IMR-90 (cell line): ENCODE results near the gene TIMELESS. TPM values are rescaled to one million over a fixed set of nuclear protein-coding genes. Genes with fewer than 3 reads are reported as not detected.

Experiments
- ATAC-seq: fragments of 200-7000 bp; cut with Tn5 transposase; 2 replicates; pipeline ENCODE4 v1.9.1; 2020; ENCODE audit warnings: low read depth, mild to moderate bottlenecking, moderate library complexity
- BruUV-seq: library from RNA; stranded (reverse); fragments of 400-500 nt; replicated peaks from 2 replicates; lab custom pipeline; 2021; lab: Mats Ljungman, UMichigan
- CTCF ChIA-PET: fragments of 300-600 bp; formaldehyde crosslinking; extraction: SDS; loops from one replicate; lab custom pipeline; 2021; ENCODE audit warnings: antibody characterized with exemption; lab: Yijun Ruan, JAX
- POLR2A ChIA-PET: fragments of 300-600 bp; sonication (Branson Sonifier 250); formaldehyde crosslinking; loops from one replicate; lab custom pipeline; 2022; ENCODE audit warnings: antibody characterized with exemption; ENCODE audit not compliant: unreplicated experiment; lab: Charles Lee
- DNase-seq: peaks from one replicate; pipeline ENCODE4 v3.0.0; 2013
- H2AFZ ChIP-seq: replicated peaks from 2 replicates; pipeline ENCODE3; 2013; ENCODE audit warnings: low read length, mild to moderate bottlenecking; ENCODE audit not compliant: poor library complexity
- H2AK5ac ChIP-seq: 2 replicates; pipeline ENCODE4 v1.6.1; 2013; ENCODE audit warnings: low read depth, low read length, inconsistent platforms
- H2AK9ac ChIP-seq: replicated peaks from 2 replicates; pipeline ENCODE3; 2013; ENCODE audit warnings: mild to moderate bottlenecking, low read depth, low read length, moderate library complexity; ENCODE audit not compliant: poor library complexity
- H2BK120ac ChIP-seq: 2 replicates; pipeline ENCODE4 v1.6.1; 2013; ENCODE audit warnings: low read depth, low read length, inconsistent platforms
- H2BK15ac ChIP-seq: 3 replicates; pipeline ENCODE4 v1.6.1; 2013; ENCODE audit warnings: low read depth, low read length, inconsistent platforms
- H2BK20ac ChIP-seq: 2 replicates; pipeline ENCODE4 v1.6.1; 2013; ENCODE audit warnings: low read depth, mild to moderate bottlenecking, inconsistent platforms, low read length, moderate library complexity
- H2BK5ac ChIP-seq: 2 replicates; pipeline ENCODE4 v1.6.1; 2013; ENCODE audit warnings: mild to moderate bottlenecking, low read depth, low read length, inconsistent platforms; ENCODE audit not compliant: poor library complexity, severe bottlenecking
- H3K14ac ChIP-seq: replicated peaks from 2 replicates; pipeline ENCODE4 v1.6.1; 2013; ENCODE audit warnings: low read depth, low read length, inconsistent platforms
- H3K18ac ChIP-seq: 2 replicates; pipeline ENCODE4 v1.6.1; 2013; ENCODE audit warnings: low read depth, low read length, control low read depth
- H3K23ac ChIP-seq: 2 replicates; pipeline ENCODE4 v1.6.1; 2013; ENCODE audit warnings: low read depth, low read length, inconsistent platforms
- H3K27ac ChIP-seq: 2 replicates; pipeline ENCODE4 v1.5.1; 2013; ENCODE audit warnings: mild to moderate bottlenecking, control low read depth, low read length; ENCODE audit not compliant: insufficient read depth
- H3K27me3 ChIP-seq: 2 replicates; pipeline ENCODE4 v1.6.1; 2013; ENCODE audit warnings: low read length; ENCODE audit not compliant: control insufficient read depth, insufficient read depth
- H3K36me3 ChIP-seq: 2 replicates; pipeline ENCODE4 v1.6.1; 2013; ENCODE audit warnings: low read length, mixed read lengths; ENCODE audit not compliant: control insufficient read depth, insufficient read depth
- H3K4ac ChIP-seq: 2 replicates; pipeline ENCODE4 v1.6.1; 2013; ENCODE audit warnings: low read depth, low read length, inconsistent platforms
- H3K4me1 ChIP-seq: 2 replicates; pipeline ENCODE4 v1.6.1; 2013; ENCODE audit warnings: low read length, mixed read lengths; ENCODE audit not compliant: control insufficient read depth, insufficient read depth
- H3K4me2 ChIP-seq: 2 replicates; pipeline ENCODE4 v1.6.1; 2013; ENCODE audit warnings: low read depth, mild to moderate bottlenecking, control low read depth, low read length, moderate library complexity
- H3K4me3 ChIP-seq: 2 replicates; pipeline ENCODE4 v1.5.1; 2013; ENCODE audit warnings: low read depth, mild to moderate bottlenecking, control low read depth, low read length, moderate library complexity; ENCODE audit not compliant: insufficient read depth
- H3K56ac ChIP-seq: 2 replicates; pipeline ENCODE4 v1.6.1; 2013; ENCODE audit warnings: low read length, inconsistent platforms; ENCODE audit not compliant: insufficient read depth; ENCODE audit errors: extremely low read depth
- H3K79me1 ChIP-seq, 2 experiments: 2 replicates each; pipeline ENCODE4 v1.6.1; 2013; ENCODE audit warnings: low read length in 2 of 2, inconsistent platforms in 1 of 2, low read depth in 1 of 2
- H3K9ac ChIP-seq: 2 replicates; pipeline ENCODE4 v1.6.1; 2013; ENCODE audit warnings: low read depth, low read length, control low read depth
- H3K9me1 ChIP-seq: 2 replicates; pipeline ENCODE4 v1.6.1; 2013; ENCODE audit warnings: low read length, inconsistent platforms; ENCODE audit not compliant: insufficient read depth
- H3K9me3 ChIP-seq: 2 replicates; pipeline ENCODE4 v1.6.1; 2013; ENCODE audit warnings: low read length; ENCODE audit not compliant: control insufficient read depth, insufficient read depth
- H4K20me1 ChIP-seq: 2 replicates; pipeline ENCODE4 v1.6.1; 2013; ENCODE audit warnings: low read length, inconsistent platforms; ENCODE audit not compliant: insufficient read depth
- H4K5ac ChIP-seq: 2 replicates; pipeline ENCODE4 v1.6.1; 2013; ENCODE audit warnings: mild to moderate bottlenecking, low read depth, low read length, control low read depth
- H4K8ac ChIP-seq, 2 experiments: 2 replicates each; pipeline ENCODE4 v1.6.1; 2013; ENCODE audit warnings: low read depth in 2 of 2, low read length in 2 of 2, control low read depth in 1 of 2, inconsistent platforms in 1 of 2
- H4K91ac ChIP-seq: 2 replicates; pipeline ENCODE4 v1.6.1; 2013; ENCODE audit warnings: low read depth, low read length, inconsistent platforms; ENCODE audit not compliant: insufficient read depth
- BHLHE40 ChIP-seq: fragments of 150-350 bp; IDR thresholded peaks from 2 replicates; pipeline ENCODE4 v1.6.1; 2016; ENCODE audit warnings: mild to moderate bottlenecking, low read depth, low read length
- CEBPB ChIP-seq: IDR thresholded peaks from 2 replicates; pipeline ENCODE4 v1.6.1; 2012; ENCODE audit warnings: low read depth, low read length, improper control_type of control experiment
- CHD1 ChIP-seq: IDR thresholded peaks from 2 replicates; pipeline ENCODE4 v1.6.1; 2012; ENCODE audit warnings: low read depth, low read length, improper control_type of control experiment
- FOS ChIP-seq: fragments of 150-350 bp; IDR thresholded peaks from 2 replicates; pipeline ENCODE4 v1.6.1; 2016; ENCODE audit warnings: low read depth, low read length
- MXI1 ChIP-seq: IDR thresholded peaks from 2 replicates; pipeline ENCODE4 v1.6.1; 2012; ENCODE audit warnings: low read depth, mild to moderate bottlenecking, low read length, moderate library complexity, borderline replicate concordance
- NFE2L2 ChIP-seq: fragments of 150-350 bp; IDR thresholded peaks from 2 replicates; pipeline ENCODE4 v1.6.1; 2016; ENCODE audit warnings: low read depth, mild to moderate bottlenecking, low read length
- POLR2A ChIP-seq: IDR thresholded peaks from 2 replicates; pipeline ENCODE4 v1.6.1; 2012; ENCODE audit warnings: mild to moderate bottlenecking, low read depth, low read length
- SMC3 ChIP-seq: fragments of 150-350 bp; IDR thresholded peaks from 2 replicates; pipeline ENCODE4 v1.6.1; 2016; ENCODE audit warnings: low read depth, mild to moderate bottlenecking, antibody characterized with exemption, low read length, moderate library complexity
- WGBS, 2 experiments: methylation state at CpG; one replicate each; pipeline versions ENCODE4 v1.1.5 to v1.1.7; 2013; ENCODE audit warnings: missing lambda C conversion rate in 2 of 2; ENCODE audit not compliant: insufficient read length in 1 of 2; ENCODE audit errors: extremely low coverage in 2 of 2; 5-methylcytosine and 5-hydroxymethylcytosine counted together
- dilution Hi-C: fragments of 300-500 bp; cut with HindIII; formaldehyde crosslinking; loops from one replicate; pipeline ENCODE4 v1.14.3; 2018; ENCODE audit warnings: low sequenced_read_pairs; ENCODE audit not compliant: unreplicated experiment
- in situ Hi-C: fragments of 300-500 bp; cut with MboI; formaldehyde crosslinking; loops from 3 replicates; pipeline ENCODE4 v1.14.3; 2019; ENCODE audit warnings: low sequenced_read_pairs, inconsistent platforms, mixed read lengths
- intact Hi-C: fragments of 100-400 bp; cut with micrococcal nuclease; formaldehyde crosslinking; loops from 2 replicates; pipeline ENCODE4 v1.10.0; 2022
- polyA plus RNA-seq, 3 experiments: library from polyadenylated mRNA; depleted of rRNA; stranded (reverse); fragments of >200 nt; gene quantifications; 2 replicates each; pipeline ENCODE4 v1.2.3, GENCODE V29; 2012; ENCODE audit warnings: low replicate concordance in 1 of 3
- total RNA-seq: library from RNA; depleted of rRNA; stranded (reverse); fragments of >200 nt; gene quantifications from 2 replicates; pipeline ENCODE4 v1.2.3, GENCODE V29; 2012
- TF ChIP-seq, protein P1 (sequence below): fragments of 150-350 bp; IDR thresholded peaks from 2 replicates; pipeline ENCODE4 v1.6.1; 2017; ENCODE audit warnings: mild to moderate bottlenecking, antibody characterized with exemption, low read length, low read depth
- TF ChIP-seq, protein P2 (sequence below): fragments of 150-350 bp; IDR thresholded peaks from 2 replicates; pipeline ENCODE4 v1.6.1; 2016; ENCODE audit warnings: low read depth, mild to moderate bottlenecking, low read length, moderate library complexity, borderline replicate concordance
- TF ChIP-seq, protein P3 (sequence below): conservative IDR thresholded peaks from 2 replicates; pipeline ENCODE4 v1.5.1; 2012; ENCODE audit warnings: mild to moderate bottlenecking, low read depth, low read length, improper control_type of control experiment

TIMELESS gene
- total and polyA plus RNA-seq, 2 of the 4 experiments (the other 2 are of a cell fraction) = 7.3 to 10.4 TPM

DNA sequence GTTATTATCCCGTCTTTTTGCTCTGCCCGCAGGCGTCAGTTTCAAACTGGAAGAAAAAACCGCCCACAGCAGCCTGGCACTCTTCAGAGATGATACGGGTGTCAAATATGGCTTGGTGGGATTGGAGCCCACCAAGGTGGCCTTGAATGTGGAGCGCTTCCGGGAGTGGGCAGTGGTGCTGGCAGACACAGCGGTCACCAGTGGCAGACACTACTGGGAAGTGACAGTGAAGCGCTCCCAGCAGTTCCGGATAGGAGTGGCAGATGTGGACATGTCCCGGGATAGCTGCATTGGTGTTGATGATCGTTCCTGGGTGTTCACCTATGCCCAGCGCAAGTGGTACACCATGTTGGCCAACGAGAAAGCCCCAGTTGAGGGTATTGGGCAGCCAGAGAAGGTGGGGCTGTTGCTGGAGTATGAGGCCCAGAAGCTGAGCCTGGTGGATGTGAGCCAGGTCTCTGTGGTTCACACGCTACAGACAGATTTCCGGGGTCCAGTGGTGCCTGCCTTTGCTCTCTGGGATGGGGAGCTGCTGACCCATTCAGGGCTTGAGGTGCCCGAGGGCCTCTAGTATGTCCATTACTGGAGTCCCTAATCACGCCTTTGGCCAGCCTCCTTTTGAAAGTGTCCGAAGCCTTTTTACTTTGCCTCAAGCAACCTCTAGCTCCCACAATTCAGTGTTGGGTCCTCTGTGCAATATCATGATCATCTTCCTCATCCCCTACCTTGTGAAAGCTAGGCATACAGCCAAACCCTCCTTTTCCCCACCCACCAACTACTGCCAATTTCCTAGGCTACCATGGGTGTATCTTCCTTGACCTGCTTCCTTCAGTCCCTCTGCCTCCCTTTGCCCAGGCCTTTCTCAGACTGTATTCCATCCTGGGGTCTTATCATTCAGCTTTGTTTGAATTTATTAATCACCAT lies 20.0 kb upstream of the TIMELESS start:
- peak overlapping the region; percentile 86 for H3K14ac ChIP-seq
- no peak overlapping the region for H2BK20ac ChIP-seq
- H3K9me3 ChIP-seq = no peaks in the 10 kb centered on the region
- H3K56ac ChIP-seq = peak overlapping the region; percentile 81
- peaks cover 4% of the 10 kb centered on the region for H3K4me1 ChIP-seq
- ChIA-PET POLR2A (no interaction called here), CTCF (no interaction called here)
- H3K4me2 ChIP-seq = peak overlapping the region; percentile 84
- peak overlapping the region; percentile 86; the same call in 1 of the 2 replicates for H3K23ac ChIP-seq
- TSS peak; percentile 41 for BruUV-seq
- peak overlapping the region; percentile 80 for H4K91ac ChIP-seq
- H2AFZ ChIP-seq = peak overlapping the region; percentile 87
- peak overlapping the region; percentile 68 for H2BK5ac ChIP-seq
- H2AK9ac ChIP-seq = peak overlapping the region; percentile 91
- peaks cover 15% of the 10 kb centered on the region; the same call in 1 of the 2 replicates for H3K9me1 ChIP-seq
- H3K4me3 ChIP-seq = peak overlapping the region; percentile 84
- peaks cover 5% of the 10 kb centered on the region for H3K36me3 ChIP-seq
- H3K9ac ChIP-seq = peak overlapping the region; percentile 86
- H2AK5ac ChIP-seq = peak overlapping the region; percentile 33
- H2BK120ac ChIP-seq = peak overlapping the region; percentile 18; the same call in 1 of the 2 replicates
- H4K5ac ChIP-seq = peak overlapping the region; percentile 81
- peak overlapping the region; percentile 82 to 97 for H4K8ac ChIP-seq
- in situ Hi-C loops = loop anchor here (10.0 kb wide), 1 partner anchor 114 kb away; no protein-coding TSS in a partner anchor
- H4K20me1 ChIP-seq = no peaks in the 10 kb centered on the region
- 57% methylated on average over 13 of the region's 19 CpGs; no CpG with 5 or more reads in 1 of the 2 experiments for WGBS, 2 experiments
- DNase-seq (no peak), ATAC-seq (no peak)
- no peak overlapping the region for H3K18ac ChIP-seq
- peak overlapping the region; percentile 85 for H3K4ac ChIP-seq
- peaks cover 31 to 44% of the 10 kb centered on the region in 2 experiments for H3K79me1 ChIP-seq
- H3K27ac ChIP-seq = peak overlapping the region; percentile 64
- H2BK15ac ChIP-seq = no peak overlapping the region
- TF ChIP-seq NFE2L2 (no peak), CHD1 (no peak), SMC3 (no peak), BHLHE40 (no peak), CEBPB (no peak), FOS (no peak), POLR2A (no peak), MXI1 (no peak)
- TF ChIP-seq, protein P1, sequence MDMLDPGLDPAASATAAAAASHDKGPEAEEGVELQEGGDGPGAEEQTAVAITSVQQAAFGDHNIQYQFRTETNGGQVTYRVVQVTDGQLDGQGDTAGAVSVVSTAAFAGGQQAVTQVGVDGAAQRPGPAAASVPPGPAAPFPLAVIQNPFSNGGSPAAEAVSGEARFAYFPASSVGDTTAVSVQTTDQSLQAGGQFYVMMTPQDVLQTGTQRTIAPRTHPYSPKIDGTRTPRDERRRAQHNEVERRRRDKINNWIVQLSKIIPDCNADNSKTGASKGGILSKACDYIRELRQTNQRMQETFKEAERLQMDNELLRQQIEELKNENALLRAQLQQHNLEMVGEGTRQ = no peak
- TF ChIP-seq, protein P2, sequence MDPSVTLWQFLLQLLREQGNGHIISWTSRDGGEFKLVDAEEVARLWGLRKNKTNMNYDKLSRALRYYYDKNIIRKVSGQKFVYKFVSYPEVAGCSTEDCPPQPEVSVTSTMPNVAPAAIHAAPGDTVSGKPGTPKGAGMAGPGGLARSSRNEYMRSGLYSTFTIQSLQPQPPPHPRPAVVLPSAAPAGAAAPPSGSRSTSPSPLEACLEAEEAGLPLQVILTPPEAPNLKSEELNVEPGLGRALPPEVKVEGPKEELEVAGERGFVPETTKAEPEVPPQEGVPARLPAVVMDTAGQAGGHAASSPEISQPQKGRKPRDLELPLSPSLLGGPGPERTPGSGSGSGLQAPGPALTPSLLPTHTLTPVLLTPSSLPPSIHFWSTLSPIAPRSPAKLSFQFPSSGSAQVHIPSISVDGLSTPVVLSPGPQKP = no peak
- TF ChIP-seq, protein P3, sequence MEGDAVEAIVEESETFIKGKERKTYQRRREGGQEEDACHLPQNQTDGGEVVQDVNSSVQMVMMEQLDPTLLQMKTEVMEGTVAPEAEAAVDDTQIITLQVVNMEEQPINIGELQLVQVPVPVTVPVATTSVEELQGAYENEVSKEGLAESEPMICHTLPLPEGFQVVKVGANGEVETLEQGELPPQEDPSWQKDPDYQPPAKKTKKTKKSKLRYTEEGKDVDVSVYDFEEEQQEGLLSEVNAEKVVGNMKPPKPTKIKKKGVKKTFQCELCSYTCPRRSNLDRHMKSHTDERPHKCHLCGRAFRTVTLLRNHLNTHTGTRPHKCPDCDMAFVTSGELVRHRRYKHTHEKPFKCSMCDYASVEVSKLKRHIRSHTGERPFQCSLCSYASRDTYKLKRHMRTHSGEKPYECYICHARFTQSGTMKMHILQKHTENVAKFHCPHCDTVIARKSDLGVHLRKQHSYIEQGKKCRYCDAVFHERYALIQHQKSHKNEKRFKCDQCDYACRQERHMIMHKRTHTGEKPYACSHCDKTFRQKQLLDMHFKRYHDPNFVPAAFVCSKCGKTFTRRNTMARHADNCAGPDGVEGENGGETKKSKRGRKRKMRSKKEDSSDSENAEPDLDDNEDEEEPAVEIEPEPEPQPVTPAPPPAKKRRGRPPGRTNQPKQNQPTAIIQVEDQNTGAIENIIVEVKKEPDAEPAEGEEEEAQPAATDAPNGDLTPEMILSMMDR = no peak
- dilution Hi-C loops = no loop called here
- H3K27me3 ChIP-seq = no peaks in the 10 kb centered on the region
- intact Hi-C loops = no loop called here
